WERI-Rb-1 (cell line): Measurements from ENCODE around the gene PNPLA2.

ENCODE experiments used
- DNase-seq: peaks from one replicate; pipeline ENCODE4 v3.0.0-alpha.2; 2020
- H3K27ac ChIP-seq: fragments of 250-450 bp; sonication (Bioruptor Pico); 2 replicates; pipeline ENCODE4 v1.5.1; 2020; ENCODE audit warnings: mild to moderate bottlenecking, moderate library complexity
- H3K27me3 ChIP-seq: fragments of 250-450 bp; sonication (Bioruptor Pico); 2 replicates; pipeline ENCODE4 v1.5.1; 2021; ENCODE audit warnings: mild to moderate bottlenecking, low read depth, moderate library complexity; ENCODE audit not compliant: insufficient read depth, severe bottlenecking
- H3K36me3 ChIP-seq: fragments of 250-450 bp; sonication (Bioruptor Pico); 2 replicates; pipeline ENCODE4 v1.5.1; 2020; ENCODE audit warnings: mild to moderate bottlenecking, moderate library complexity
- H3K4me3 ChIP-seq: 2 replicates; pipeline ENCODE4 v1.5.1; 2011; ENCODE audit warnings: low read depth, mild to moderate bottlenecking, control low read depth, low read length
- H3K9me3 ChIP-seq: fragments of 250-450 bp; sonication (Bioruptor Pico); 2 replicates; pipeline ENCODE4 v1.5.1; 2021; ENCODE audit warnings: mild to moderate bottlenecking, moderate library complexity; ENCODE audit not compliant: severe bottlenecking
- TF ChIP-seq, protein P1 (sequence below): IDR thresholded peaks from 2 replicates; pipeline ENCODE4 v1.5.1; 2011; ENCODE audit warnings: low read depth, mild to moderate bottlenecking, control low read depth, inconsistent platforms, low read length

Gene PNPLA2

DNA sequence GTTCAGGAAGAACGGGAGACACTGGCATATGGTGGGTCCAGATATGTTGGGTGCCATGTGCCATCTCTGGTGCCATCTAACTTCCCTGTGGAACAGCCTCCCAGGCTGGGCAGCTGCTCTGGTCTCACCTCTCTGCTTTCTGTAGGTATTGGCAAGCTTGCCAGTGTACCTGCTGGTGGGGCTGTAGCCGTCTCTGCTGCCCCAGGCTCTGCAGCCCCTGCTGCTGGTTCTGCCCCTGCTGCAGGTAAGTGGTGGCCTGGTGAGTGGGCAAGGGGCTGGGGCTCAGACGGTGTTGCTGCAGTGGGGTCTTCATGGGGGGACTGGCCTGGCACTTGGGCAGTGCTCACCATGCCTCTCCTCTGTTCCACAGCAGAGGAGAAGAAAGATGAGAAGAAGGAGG lies 6.3 kb upstream of the PNPLA2 start:
- DNase-seq, result no peak
- H3K27me3 ChIP-seq, result no peaks in the 10 kb centered on the region
- peaks cover 45% of the 10 kb centered on the region for H3K36me3 ChIP-seq
- H3K4me3 ChIP-seq, result no peak overlapping the region
- H3K27ac ChIP-seq, result no peak overlapping the region
- TF ChIP-seq, protein P1, sequence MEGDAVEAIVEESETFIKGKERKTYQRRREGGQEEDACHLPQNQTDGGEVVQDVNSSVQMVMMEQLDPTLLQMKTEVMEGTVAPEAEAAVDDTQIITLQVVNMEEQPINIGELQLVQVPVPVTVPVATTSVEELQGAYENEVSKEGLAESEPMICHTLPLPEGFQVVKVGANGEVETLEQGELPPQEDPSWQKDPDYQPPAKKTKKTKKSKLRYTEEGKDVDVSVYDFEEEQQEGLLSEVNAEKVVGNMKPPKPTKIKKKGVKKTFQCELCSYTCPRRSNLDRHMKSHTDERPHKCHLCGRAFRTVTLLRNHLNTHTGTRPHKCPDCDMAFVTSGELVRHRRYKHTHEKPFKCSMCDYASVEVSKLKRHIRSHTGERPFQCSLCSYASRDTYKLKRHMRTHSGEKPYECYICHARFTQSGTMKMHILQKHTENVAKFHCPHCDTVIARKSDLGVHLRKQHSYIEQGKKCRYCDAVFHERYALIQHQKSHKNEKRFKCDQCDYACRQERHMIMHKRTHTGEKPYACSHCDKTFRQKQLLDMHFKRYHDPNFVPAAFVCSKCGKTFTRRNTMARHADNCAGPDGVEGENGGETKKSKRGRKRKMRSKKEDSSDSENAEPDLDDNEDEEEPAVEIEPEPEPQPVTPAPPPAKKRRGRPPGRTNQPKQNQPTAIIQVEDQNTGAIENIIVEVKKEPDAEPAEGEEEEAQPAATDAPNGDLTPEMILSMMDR, result no peak
- no peaks in the 10 kb centered on the region for H3K9me3 ChIP-seq

DNA sequence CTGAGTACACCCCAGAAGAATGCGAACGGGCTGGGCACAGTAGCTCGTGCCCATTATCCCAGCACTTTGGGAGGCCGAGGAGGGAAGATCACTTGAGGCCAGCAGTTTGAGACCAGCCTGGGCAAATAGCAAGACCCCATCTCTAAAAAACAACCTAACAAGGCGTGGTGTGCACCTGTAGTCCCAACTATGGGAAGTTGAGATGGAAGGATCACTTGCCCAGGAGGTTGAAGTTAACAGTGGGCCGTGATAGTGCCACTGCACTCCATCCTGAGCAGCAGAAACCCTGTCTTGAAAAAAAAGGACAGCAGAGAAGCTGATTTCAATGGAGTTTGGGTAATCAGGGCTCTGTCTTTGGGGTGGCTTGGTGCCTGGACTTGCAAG lies 5.7 kb upstream of the PNPLA2 start:
- H3K27ac ChIP-seq, result no peak overlapping the region
- H3K9me3 ChIP-seq, result no peaks in the 10 kb centered on the region
- TF ChIP-seq, protein P1, result no peak
- H3K36me3 ChIP-seq, result peaks cover 45% of the 10 kb centered on the region
- DNase-seq, result no peak
- no peaks in the 10 kb centered on the region for H3K27me3 ChIP-seq
- no peak overlapping the region for H3K4me3 ChIP-seq

GRCh38 chr11:813456-814096 lies 5.1 kb upstream of the PNPLA2 start:
- Histone ChIP-seq H3K36me3 (peaks cover 45% of the 10 kb centered on the region), H3K27me3 (no peaks in the 10 kb centered on the region), H3K9me3 (no peaks in the 10 kb centered on the region), H3K4me3 (no peak overlapping the region), H3K27ac (no peak overlapping the region)
- TF ChIP-seq, protein P1, result no peak
- no peak for DNase-seq

DNA sequence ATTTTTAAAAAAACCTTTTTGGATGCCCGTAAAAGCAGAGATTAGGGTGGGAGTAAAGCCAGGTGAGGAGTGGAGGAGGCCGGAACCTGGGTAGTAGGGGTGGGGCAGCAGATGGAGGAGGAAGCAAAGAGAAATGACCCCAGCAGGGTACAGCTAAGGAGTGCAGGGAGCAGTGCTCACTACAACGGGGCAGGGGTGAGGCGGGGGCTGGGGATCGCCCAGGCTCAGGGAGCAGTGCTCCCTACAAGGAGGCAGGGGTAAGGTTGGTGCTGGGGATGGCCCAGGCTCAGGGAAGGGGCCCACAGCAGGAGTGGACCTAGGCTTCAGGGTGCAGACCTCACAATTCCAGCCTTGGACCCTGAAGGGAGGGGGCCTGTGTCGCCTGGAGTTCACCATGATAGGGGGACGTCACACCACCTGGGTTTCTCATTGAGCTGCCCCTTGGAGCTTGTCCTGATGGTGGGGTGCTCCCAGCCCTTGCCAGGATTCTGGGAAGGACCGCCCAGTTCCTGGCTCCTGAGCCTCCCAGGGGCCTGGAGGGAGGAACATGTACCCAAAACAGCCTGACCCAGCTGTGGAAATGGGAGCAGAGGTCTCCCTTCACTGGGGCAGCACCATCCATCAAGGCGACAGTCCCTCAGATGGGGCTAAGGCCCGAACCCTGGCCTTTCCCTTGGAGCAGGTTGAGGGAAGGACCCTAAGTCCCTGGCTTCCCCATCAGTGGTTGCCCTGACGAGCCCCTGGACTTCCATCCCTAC lies 2.9 kb upstream of the PNPLA2 start:
- Histone ChIP-seq H3K27me3 (no peaks in the 10 kb centered on the region), H3K36me3 (peaks cover 39% of the 10 kb centered on the region), H3K9me3 (no peaks in the 10 kb centered on the region), H3K4me3 (no peak overlapping the region), H3K27ac (no peak overlapping the region)
- no peak for DNase-seq
- TF ChIP-seq, protein P1, result no peak

GRCh38 chr11:816433-816779 lies 2.3 kb upstream of the PNPLA2 start:
- Histone ChIP-seq H3K36me3 (peaks cover 39% of the 10 kb centered on the region), H3K27ac (no peak overlapping the region), H3K4me3 (no peak overlapping the region), H3K9me3 (no peaks in the 10 kb centered on the region), H3K27me3 (no peaks in the 10 kb centered on the region)
- DNase-seq, result no peak
- TF ChIP-seq, protein P1, result no peak
